ENCODE results near the gene ANKRD55. TPM values are rescaled to one million over a fixed set of nuclear protein-coding genes. Genes with fewer than 3 reads are reported as not detected.

The ANKRD55 gene
- total and polyA plus RNA-seq, 7 donors, result 1.8 to 1.9 TPM; not detected in 5

DNA sequence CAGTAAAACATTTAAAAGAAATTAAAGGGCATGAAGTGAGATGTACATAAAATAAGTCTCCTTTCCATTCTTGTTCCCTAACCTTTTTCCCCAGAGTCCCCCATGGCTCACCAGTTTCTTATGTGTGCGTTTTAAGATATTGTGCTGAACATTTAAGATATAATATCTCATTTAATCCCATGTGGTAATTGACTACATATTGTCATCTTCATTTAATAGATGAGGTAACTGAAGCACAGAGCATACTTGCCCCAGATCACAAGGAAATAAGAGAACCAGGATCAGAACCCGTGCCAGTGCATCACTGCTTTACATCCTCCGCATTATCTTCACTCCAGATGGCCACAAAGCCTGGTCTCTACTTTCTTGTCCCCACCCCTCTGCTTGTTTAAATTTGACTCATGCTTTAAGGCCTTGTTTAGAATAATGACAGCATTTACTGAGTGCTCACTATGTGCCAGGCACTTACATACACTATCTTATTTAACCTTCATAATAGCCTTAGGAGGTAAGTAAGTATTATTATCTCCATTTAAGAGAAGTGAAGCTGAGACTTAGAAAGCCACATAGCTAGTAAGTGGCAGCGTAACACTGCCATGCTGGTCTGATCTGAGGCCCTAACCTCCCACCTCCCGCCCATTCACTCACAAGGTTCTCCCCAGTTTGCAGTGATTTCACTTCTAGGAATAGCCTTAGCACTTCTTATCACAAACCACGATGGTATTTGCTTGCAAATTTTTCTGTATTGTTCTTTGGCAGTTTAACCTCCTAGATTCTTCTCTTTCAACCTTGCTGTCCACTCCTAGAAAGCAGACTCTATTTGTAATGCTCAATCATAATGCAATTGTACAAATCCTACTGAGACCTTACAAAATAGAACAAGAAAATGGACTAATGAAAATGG is 160.0 kb downstream of the ANKRD55 start:
- TF ChIP-seq EP300 (IDR thresholded peaks at IDR 0.05) (no peak), CTCF (IDR thresholded peaks at IDR 0.05) (no peak), POLR2AphosphoS5 (IDR thresholded peaks at IDR 0.05) (no peak), POLR2A (IDR thresholded peaks at IDR 0.05) (no peak)
- Histone ChIP-seq H3K4me1 (peaks cover 0 to 21% (median 7%) of the 10 kb centered on the region in 4 donors), H3K4me3 (no peak overlapping the region), H3K27ac (no peak overlapping the region), H3K9me3 (no peaks in the 10 kb centered on the region), H3K27me3 (no peaks in the 10 kb centered on the region), H3K36me3 (no peaks in the 10 kb centered on the region)
- no peak for DNase-seq
- WGBS, 2 donors, result 80 to 84% methylated on average over 6 of the region's 6 CpGs
- intact Hi-C loops (cut with DNase I), result loop anchor here (10.0 kb wide), 1 partner anchor 102 kb away; no protein-coding TSS in a partner anchor

GRCh38 chr5:56071470-56071869 is 161.7 kb downstream of the ANKRD55 start:
- H3K27ac ChIP-seq, result peak overlapping the region; percentile 36 to 58 (median 52)
- 57 to 86% methylated on average over 4 of the region's 4 CpGs for WGBS, 2 donors
- H3K27me3 ChIP-seq, result no peaks in the 10 kb centered on the region
- H3K9me3 ChIP-seq, result no peaks in the 10 kb centered on the region
- TF ChIP-seq POLR2AphosphoS5 (IDR thresholded peaks at IDR 0.05), result no peak
- no peak for TF ChIP-seq POLR2A (IDR thresholded peaks at IDR 0.05)
- no peak for TF ChIP-seq EP300 (IDR thresholded peaks at IDR 0.05)
- TF ChIP-seq CTCF (IDR thresholded peaks at IDR 0.05), result no peak
- DNase-seq, result no peak
- no peak overlapping the region for H3K4me3 ChIP-seq
- no peaks in the 10 kb centered on the region for H3K36me3 ChIP-seq
- H3K4me1 ChIP-seq, result peaks cover 0 to 21% (median 7%) of the 10 kb centered on the region in 4 donors
- intact Hi-C loops (cut with DNase I), result loop anchor here (10.0 kb wide), 1 partner anchor 103 kb away; no protein-coding TSS in a partner anchor

DNA sequence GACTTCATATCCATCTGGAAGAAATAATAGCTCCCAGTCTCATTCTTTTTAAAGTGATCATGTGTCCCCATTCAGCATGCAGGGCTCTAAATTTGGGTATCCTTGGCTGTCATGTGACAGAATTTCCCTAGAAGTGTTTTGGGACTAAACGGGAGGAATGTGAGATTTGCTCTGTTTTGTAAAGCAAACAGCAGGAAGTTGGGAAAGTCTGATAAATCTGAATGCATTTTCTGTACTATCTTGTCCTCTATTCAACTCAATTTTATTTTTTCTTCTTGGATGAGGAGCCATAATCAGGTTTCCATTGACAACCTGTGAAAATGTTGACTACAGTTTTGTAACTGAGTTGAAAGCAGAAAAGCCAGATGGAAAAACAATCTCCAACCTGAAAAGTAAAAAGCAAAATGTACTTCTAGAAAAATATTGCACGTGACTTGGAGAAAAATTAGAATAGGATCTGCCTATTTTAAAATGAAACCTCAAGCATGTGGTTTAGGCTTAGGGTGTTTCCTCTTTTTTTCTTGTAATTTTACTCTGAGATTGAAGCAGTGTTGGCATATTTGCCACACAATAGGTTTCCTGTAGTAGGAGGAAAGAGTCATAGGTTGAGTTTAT is 162.2 kb downstream of the ANKRD55 start:
- DNase-seq, result no peak
- Histone ChIP-seq H3K4me1 (peaks cover 0 to 21% (median 7%) of the 10 kb centered on the region in 4 donors), H3K4me3 (no peak overlapping the region), H3K27me3 (no peaks in the 10 kb centered on the region), H3K9me3 (no peaks in the 10 kb centered on the region), H3K27ac (peak overlapping the region; percentile 36 to 58 (median 52)), H3K36me3 (no peaks in the 10 kb centered on the region)
- 29 to 58% methylated on average over 2 of the region's 2 CpGs for WGBS, 2 donors
- intact Hi-C loops (cut with DNase I), result loop anchor here (10.0 kb wide), 1 partner anchor 104 kb away; no protein-coding TSS in a partner anchor
- TF ChIP-seq CTCF (IDR thresholded peaks at IDR 0.05), result no peak
- TF ChIP-seq POLR2AphosphoS5 (IDR thresholded peaks at IDR 0.05), result peak in 1 of 4 donors; percentile 2

GRCh38 chr5:56069652-56070226 is 163.4 kb downstream of the ANKRD55 start:
- intact Hi-C loops (cut with DNase I), result loop anchor here (10.0 kb wide), 2 partner anchors 105 to 755 kb away; no protein-coding TSS in a partner anchor
- Histone ChIP-seq H3K9me3 (no peaks in the 10 kb centered on the region), H3K27ac (peak overlapping the region in 1 of 4 donors; percentile 56), H3K4me1 (peaks cover 0 to 10% (median 7%) of the 10 kb centered on the region in 4 donors), H3K4me3 (no peak overlapping the region), H3K36me3 (no peaks in the 10 kb centered on the region), H3K27me3 (no peaks in the 10 kb centered on the region)
- 91 to 93% methylated on average over 3 of the region's 3 CpGs for WGBS, 2 donors
- no peak for DNase-seq
- TF ChIP-seq EP300 (IDR thresholded peaks at IDR 0.05), result no peak
- no peak for TF ChIP-seq POLR2AphosphoS5 (IDR thresholded peaks at IDR 0.05)
- no peak for TF ChIP-seq POLR2A (IDR thresholded peaks at IDR 0.05)
- no peak for TF ChIP-seq CTCF (IDR thresholded peaks at IDR 0.05)

All from sigmoid colon (tissue), 7 donors.